Mesendoderm (in vitro differentiated cells): ENCODE data around the gene BTBD1.

Source experiments
- DNase-seq: peaks from one replicate; pipeline ENCODE4 v3.0.0; 2013
- H2AK5ac ChIP-seq: 2 replicates; pipeline ENCODE4 v1.6.1; 2013; ENCODE audit warnings: low read length, inconsistent platforms
- H2BK120ac ChIP-seq: 2 replicates; pipeline ENCODE4 v1.6.1; 2013; ENCODE audit warnings: low read depth, mild to moderate bottlenecking, low read length, moderate library complexity, mixed read lengths
- H2BK15ac ChIP-seq: replicated peaks from 2 replicates; pipeline ENCODE4 v1.6.1; 2013; ENCODE audit warnings: low read depth, mild to moderate bottlenecking, moderate library complexity
- H2BK5ac ChIP-seq: 2 replicates; pipeline ENCODE4 v1.6.1; 2013; ENCODE audit warnings: low read length, inconsistent platforms
- H3K18ac ChIP-seq: 2 replicates; pipeline ENCODE4 v1.6.1; 2013; ENCODE audit warnings: mild to moderate bottlenecking, low read length, mixed read lengths
- H3K23ac ChIP-seq: one replicate; pipeline ENCODE4 v1.6.1; 2013; ENCODE audit warnings: low read length
- H3K27ac ChIP-seq: 2 replicates; pipeline ENCODE4 v1.5.1; 2013; ENCODE audit warnings: low read depth, mild to moderate bottlenecking, inconsistent platforms, low read length, moderate library complexity
- H3K27me3 ChIP-seq: 2 replicates; pipeline ENCODE4 v1.6.1; 2013; ENCODE audit warnings: low read length, control low read depth, mild to moderate bottlenecking, inconsistent platforms; ENCODE audit not compliant: insufficient read depth, poor library complexity
- H3K36me3 ChIP-seq: 2 replicates; pipeline ENCODE4 v1.6.1; 2013; ENCODE audit warnings: low read length, inconsistent platforms; ENCODE audit not compliant: control insufficient read depth, insufficient read depth
- H3K4ac ChIP-seq: one replicate; pipeline ENCODE4 v1.6.1; 2013; ENCODE audit warnings: low read depth, mild to moderate bottlenecking, low read length, moderate library complexity
- H3K4me1 ChIP-seq: 2 replicates; pipeline ENCODE4 v1.6.1; 2013; ENCODE audit warnings: low read depth, low read length, inconsistent platforms; ENCODE audit not compliant: control insufficient read depth
- H3K4me2 ChIP-seq: 2 replicates; pipeline ENCODE4 v1.6.1; 2013; ENCODE audit warnings: low read length
- H3K4me3 ChIP-seq: 2 replicates; pipeline ENCODE4 v1.5.1; 2013; ENCODE audit warnings: mild to moderate bottlenecking, low read length
- H3K56ac ChIP-seq: one replicate; pipeline ENCODE4 v1.6.1; 2013; ENCODE audit warnings: low read length
- H3K79me1 ChIP-seq: 2 replicates; pipeline ENCODE4 v1.6.1; 2013; ENCODE audit warnings: low read length, inconsistent platforms
- H3K79me2 ChIP-seq: 2 replicates; pipeline ENCODE4 v1.6.1; 2013; ENCODE audit warnings: mild to moderate bottlenecking, low read length; ENCODE audit not compliant: control insufficient read depth, insufficient read depth
- H3K9ac ChIP-seq: 2 replicates; pipeline ENCODE4 v1.6.1; 2013; ENCODE audit warnings: low read length, inconsistent platforms
- H4K5ac ChIP-seq: one replicate; pipeline ENCODE4 v1.6.1; 2013; ENCODE audit warnings: low read length
- H4K8ac ChIP-seq: one replicate; pipeline ENCODE4 v1.6.1; 2013; ENCODE audit warnings: low read depth, mild to moderate bottlenecking, control low read depth, low read length, moderate library complexity
- WGBS: extraction: QIAGEN DNeasy Blood & Tissue Kit; methylation state at CpG from one replicate; pipeline ENCODE4 v1.1.7; 2013; ENCODE audit warnings: low lambda C conversion rate, missing lambda C conversion rate; ENCODE audit not compliant: insufficient coverage; ENCODE audit errors: extremely low coverage; 5-methylcytosine and 5-hydroxymethylcytosine counted together

BTBD1 gene

DNA sequence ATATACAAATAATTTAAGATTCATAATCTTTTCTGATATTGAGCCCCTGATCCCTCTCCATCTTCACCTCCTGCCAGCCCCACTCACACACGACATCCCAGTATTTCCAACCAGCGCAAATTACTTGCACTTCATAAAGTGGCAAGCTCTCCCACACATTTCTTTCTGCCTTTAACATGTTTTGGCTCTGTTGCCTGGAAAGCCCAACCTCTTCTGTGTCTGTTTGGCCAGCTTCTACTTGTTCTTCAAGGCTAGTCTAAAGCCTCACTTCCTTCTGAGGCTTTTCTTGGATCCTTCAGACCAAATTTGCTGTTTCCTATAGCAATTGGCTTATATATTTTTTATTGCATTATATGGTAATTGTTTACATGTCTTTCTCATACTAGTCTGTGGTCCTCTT, 35.3 kb upstream of the BTBD1 start:
- no peaks in the 10 kb centered on the region for H3K79me1 ChIP-seq
- no peak overlapping the region for H3K9ac ChIP-seq
- no peak overlapping the region for H4K8ac ChIP-seq
- no peak overlapping the region for H2BK5ac ChIP-seq
- no peak overlapping the region for H3K4me2 ChIP-seq
- H2BK120ac ChIP-seq = no peak overlapping the region
- no peak overlapping the region for H3K23ac ChIP-seq
- no peak overlapping the region for H2BK15ac ChIP-seq
- H2AK5ac ChIP-seq = no peak overlapping the region
- H3K56ac ChIP-seq = no peak overlapping the region
- H3K4me3 ChIP-seq = no peak overlapping the region
- no peak overlapping the region for H4K5ac ChIP-seq
- H3K4ac ChIP-seq = no peak overlapping the region
- no peaks in the 10 kb centered on the region for H3K36me3 ChIP-seq
- no peak for DNase-seq
- no peak overlapping the region for H3K18ac ChIP-seq
- no peaks in the 10 kb centered on the region for H3K27me3 ChIP-seq
- no peaks in the 10 kb centered on the region for H3K79me2 ChIP-seq
- H3K27ac ChIP-seq = no peak overlapping the region
- H3K4me1 ChIP-seq = no peaks in the 10 kb centered on the region
- no CpG with 5 or more reads among the region's 2 CpGs for WGBS

GRCh38 chr15:83100097-83100646, 33.1 kb upstream of the BTBD1 start:
- H2BK120ac ChIP-seq = no peak overlapping the region
- no peak overlapping the region for H4K8ac ChIP-seq
- no peak for DNase-seq
- no peak overlapping the region for H3K4me3 ChIP-seq
- no peak overlapping the region for H2BK5ac ChIP-seq
- H3K4me1 ChIP-seq = no peaks in the 10 kb centered on the region
- no peak overlapping the region for H3K4me2 ChIP-seq
- no peak overlapping the region for H3K23ac ChIP-seq
- H3K4ac ChIP-seq = no peak overlapping the region
- no CpG with 5 or more reads among the region's 2 CpGs for WGBS
- no peak overlapping the region for H3K9ac ChIP-seq
- H3K79me1 ChIP-seq = no peaks in the 10 kb centered on the region
- H3K18ac ChIP-seq = no peak overlapping the region
- no peaks in the 10 kb centered on the region for H3K27me3 ChIP-seq
- H3K36me3 ChIP-seq = no peaks in the 10 kb centered on the region
- H3K79me2 ChIP-seq = no peaks in the 10 kb centered on the region
- no peak overlapping the region for H3K56ac ChIP-seq
- H3K27ac ChIP-seq = no peak overlapping the region
- no peak overlapping the region for H2AK5ac ChIP-seq
- H2BK15ac ChIP-seq = no peak overlapping the region
- no peak overlapping the region for H4K5ac ChIP-seq

GRCh38 chr15:83099290-83099689, 32.2 kb upstream of the BTBD1 start:
- H3K27me3 ChIP-seq = no peaks in the 10 kb centered on the region
- no peak overlapping the region for H3K23ac ChIP-seq

DNA sequence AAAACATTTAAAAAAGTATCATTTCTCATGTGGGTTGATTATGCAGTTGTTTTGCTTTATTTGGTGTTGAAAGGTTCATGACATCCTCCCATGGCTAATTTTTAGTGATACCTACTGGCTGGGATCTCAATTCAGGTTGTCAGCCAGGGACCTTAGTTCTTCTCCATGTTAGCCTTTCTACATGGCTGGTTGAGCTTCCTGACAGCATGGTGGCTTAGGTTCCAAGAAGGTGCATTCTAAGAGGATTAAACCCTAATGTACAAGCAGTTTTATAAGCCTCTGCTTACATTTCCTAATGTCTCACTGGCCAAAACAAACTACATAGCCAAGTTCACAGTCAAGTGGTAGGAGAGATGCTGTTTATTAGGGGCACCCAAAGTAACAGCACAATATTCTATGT, 31.0 kb upstream of the BTBD1 start:
- no peak overlapping the region for H3K4me3 ChIP-seq
- no peak overlapping the region for H3K4me2 ChIP-seq
- H3K4me1 ChIP-seq = no peaks in the 10 kb centered on the region
- H3K79me1 ChIP-seq = no peaks in the 10 kb centered on the region
- H4K5ac ChIP-seq = no peak overlapping the region
- H2AK5ac ChIP-seq = no peak overlapping the region
- DNase-seq = no peak
- H2BK5ac ChIP-seq = no peak overlapping the region
- H3K56ac ChIP-seq = no peak overlapping the region
- no peak overlapping the region for H3K18ac ChIP-seq
- H3K27me3 ChIP-seq = no peaks in the 10 kb centered on the region
- no peak overlapping the region for H2BK120ac ChIP-seq
- no peak overlapping the region for H3K9ac ChIP-seq
- no peaks in the 10 kb centered on the region for H3K36me3 ChIP-seq
- H3K4ac ChIP-seq = no peak overlapping the region
- no peak overlapping the region for H4K8ac ChIP-seq
- H3K23ac ChIP-seq = no peak overlapping the region
- H2BK15ac ChIP-seq = no peak overlapping the region
- H3K79me2 ChIP-seq = no peaks in the 10 kb centered on the region
- H3K27ac ChIP-seq = no peak overlapping the region

More at GRCh38 chr15:83099290-83099689, 32.2 kb upstream of the BTBD1 start:
- H3K79me1 ChIP-seq = no peaks in the 10 kb centered on the region
- no peak overlapping the region for H4K5ac ChIP-seq
- H2BK15ac ChIP-seq = no peak overlapping the region
- H3K27ac ChIP-seq = no peak overlapping the region
- no peak overlapping the region for H3K4ac ChIP-seq
- no peak overlapping the region for H3K4me3 ChIP-seq
- H3K4me2 ChIP-seq = no peak overlapping the region
- H3K4me1 ChIP-seq = no peaks in the 10 kb centered on the region
- H2AK5ac ChIP-seq = no peak overlapping the region
- no peak overlapping the region for H2BK5ac ChIP-seq
- H3K56ac ChIP-seq = no peak overlapping the region
- no peak overlapping the region for H2BK120ac ChIP-seq
- WGBS = 100% methylated on average over 2 of the region's 2 CpGs
- no peak overlapping the region for H4K8ac ChIP-seq
- no peak overlapping the region for H3K18ac ChIP-seq
- no peaks in the 10 kb centered on the region for H3K36me3 ChIP-seq
- no peak overlapping the region for H3K9ac ChIP-seq
- H3K79me2 ChIP-seq = no peaks in the 10 kb centered on the region
- DNase-seq = no peak

GRCh38 chr15:83094583-83094982, 27.5 kb upstream of the BTBD1 start:
- H4K5ac ChIP-seq = no peak overlapping the region
- H3K27me3 ChIP-seq = no peaks in the 10 kb centered on the region
- no peak overlapping the region for H4K8ac ChIP-seq
- DNase-seq = no peak
- H3K56ac ChIP-seq = no peak overlapping the region
- no peak overlapping the region for H2BK15ac ChIP-seq
- H2AK5ac ChIP-seq = no peak overlapping the region
- no peak overlapping the region for H3K4me3 ChIP-seq
- H3K9ac ChIP-seq = no peak overlapping the region
- no peak overlapping the region for H3K23ac ChIP-seq
- H3K4me1 ChIP-seq = no peaks in the 10 kb centered on the region
- no peaks in the 10 kb centered on the region for H3K79me1 ChIP-seq
- H2BK120ac ChIP-seq = no peak overlapping the region
- no peak overlapping the region for H3K27ac ChIP-seq
- H3K36me3 ChIP-seq = no peaks in the 10 kb centered on the region
- no peak overlapping the region for H3K18ac ChIP-seq
- no peak overlapping the region for H3K4me2 ChIP-seq
- WGBS = no CpG with 5 or more reads among the region's 5 CpGs
- no peak overlapping the region for H2BK5ac ChIP-seq
- H3K4ac ChIP-seq = no peak overlapping the region
- H3K79me2 ChIP-seq = no peaks in the 10 kb centered on the region

GRCh38 chr15:83092309-83092976, 25.4 kb upstream of the BTBD1 start:
- DNase-seq = no peak
- no peak overlapping the region for H3K18ac ChIP-seq
- H3K56ac ChIP-seq = no peak overlapping the region
- H3K4me1 ChIP-seq = no peaks in the 10 kb centered on the region
- H2BK15ac ChIP-seq = no peak overlapping the region
- no peak overlapping the region for H2BK120ac ChIP-seq
- no peaks in the 10 kb centered on the region for H3K79me2 ChIP-seq
- no peak overlapping the region for H2AK5ac ChIP-seq
- H3K4ac ChIP-seq = no peak overlapping the region
- no peak overlapping the region for H2BK5ac ChIP-seq
- H3K4me2 ChIP-seq = no peak overlapping the region
- no peak overlapping the region for H3K23ac ChIP-seq
- H3K27me3 ChIP-seq = no peaks in the 10 kb centered on the region
- H4K5ac ChIP-seq = no peak overlapping the region
- no peak overlapping the region for H3K4me3 ChIP-seq
- no peak overlapping the region for H3K9ac ChIP-seq
- H4K8ac ChIP-seq = no peak overlapping the region
- H3K27ac ChIP-seq = no peak overlapping the region
- no CpG with 5 or more reads among the region's 4 CpGs for WGBS
- no peaks in the 10 kb centered on the region for H3K36me3 ChIP-seq
- H3K79me1 ChIP-seq = no peaks in the 10 kb centered on the region
